Stimulated activated CD4-positive, alpha-beta T cell treated with anti-CD3 and anti-CD28 coated beads, Interleukin-1b, Interleukin-23, amount 100 ng/mL, for 4 hours (primary cell): ENCODE measurements around the gene GCK.
"Not testable (repeated sequence)": the region's sequence is repeated elsewhere in the genome, so short reads cannot be mapped to it uniquely, and the experiment has no call there.

Experiments
- DNase-seq, 2 donors: peaks; one replicate each; pipeline ENCODE4 v3.0.0-alpha.2; 2020; ENCODE audit warnings: low read depth in 2 of 2

Gene GCK

GRCh38 chr7:44141221-44141850 is 47.9 kb downstream of the GCK start, which contains the start of gene MYL7:
MYL7 (minus strand) TSS chr7:44141332; CDS start chr7:44141305, 27 bp downstream.
- DNase-seq, result no peak

GRCh38 chr7:44140341-44140740 is 48.9 kb downstream of the GCK start:
- no peak for DNase-seq

- DNase-seq, result no peak
Measured at GRCh38 chr7:44139311-44140010, 49.8 kb downstream of the GCK start.

- DNase-seq, result no peak
Measured at GRCh38 chr7:44138698-44139097, 50.5 kb downstream of the GCK start.

GRCh38 chr7:44136731-44137130 is 52.5 kb downstream of the GCK start:
- DNase-seq, result no peak

GRCh38 chr7:44134943-44135628 is 54.2 kb downstream of the GCK start:
- no peak for DNase-seq

- DNase-seq, result no peak
Measured at GRCh38 chr7:44133295-44133694, 55.9 kb downstream of the GCK start.

- no peak for DNase-seq
Measured at GRCh38 chr7:44132039-44132438, 57.2 kb downstream of the GCK start.

- DNase-seq, result no peak
Measured at GRCh38 chr7:44131173-44132029, 57.8 kb downstream of the GCK start.

- DNase-seq, result no peak
Measured at GRCh38 chr7:44128721-44129582, 60.3 kb downstream of the GCK start.

GRCh38 chr7:44127161-44127560 is 62.1 kb downstream of the GCK start:
- no peak for DNase-seq

GRCh38 chr7:44126574-44126973 is 62.7 kb downstream of the GCK start:
- not testable (repeated sequence) for DNase-seq

- DNase-seq, result no peak
Measured at GRCh38 chr7:44124822-44125202, 64.4 kb downstream of the GCK start.

- DNase-seq, result peak; percentile 94 to 98
Measured at GRCh38 chr7:44123190-44124003, 65.8 kb downstream of the GCK start, which contains the start of gene POLD2. POLD2 (minus strand) TSS chr7:44123548; CDS start chr7:44122053, 1,495 bp downstream.

GRCh38 chr7:44122529-44122928 is 66.7 kb downstream of the GCK start:
- DNase-seq, result no peak

GRCh38 chr7:44121761-44122420 is 67.3 kb downstream of the GCK start:
- no peak for DNase-seq

- no peak for DNase-seq
Measured at GRCh38 chr7:44120395-44120794, 68.8 kb downstream of the GCK start.

GRCh38 chr7:44119829-44120380 is 69.3 kb downstream of the GCK start:
- no peak for DNase-seq

- no peak for DNase-seq
Measured at GRCh38 chr7:44117801-44118429, 71.3 kb downstream of the GCK start.
